HG02973 (cell line): ENCODE data around the gene SLC1A2.

ENCODE experiments used
- ATAC-seq: cut with Tn5 transposase; IDR thresholded peaks from one replicate; pipeline ENCODE4 v1.9.1; 2021; ENCODE audit warnings: moderate library complexity; ENCODE audit not compliant: unreplicated experiment

The SLC1A2 gene

DNA sequence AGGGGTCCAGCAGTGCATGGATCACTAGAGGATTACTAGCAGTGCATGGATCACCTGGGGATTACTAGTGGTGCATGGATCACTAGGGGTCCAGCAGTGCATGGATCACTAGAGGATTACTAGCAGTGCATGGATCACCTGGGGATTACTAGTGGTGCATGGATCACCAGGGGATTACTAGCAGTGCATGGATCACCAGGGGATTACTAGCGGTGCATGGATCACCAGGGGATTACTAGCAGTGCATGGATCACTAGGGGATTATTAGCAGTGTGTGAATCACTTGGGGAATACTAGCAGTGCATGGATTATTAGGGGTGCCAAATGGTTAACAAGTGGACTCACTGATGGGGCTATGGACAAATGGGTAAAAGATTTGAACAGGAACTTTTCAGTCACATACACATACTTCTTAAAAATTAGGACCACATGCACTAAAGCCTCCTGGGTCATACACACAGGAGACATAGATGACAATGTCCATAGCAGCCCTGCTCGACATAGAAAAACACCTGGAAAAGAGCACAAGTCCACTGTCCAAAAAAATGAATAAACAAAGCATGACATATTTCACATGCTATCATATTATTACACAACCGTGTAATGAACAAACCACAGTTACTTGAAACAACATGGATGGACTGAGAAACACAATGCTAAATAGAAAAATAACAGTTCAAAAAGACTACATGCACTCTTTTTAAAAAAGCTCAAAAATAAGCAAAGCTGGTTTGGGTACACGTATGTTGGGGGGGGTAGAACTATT, 170.6 kb downstream of the SLC1A2 start:
- ATAC-seq, result no peak

DNA sequence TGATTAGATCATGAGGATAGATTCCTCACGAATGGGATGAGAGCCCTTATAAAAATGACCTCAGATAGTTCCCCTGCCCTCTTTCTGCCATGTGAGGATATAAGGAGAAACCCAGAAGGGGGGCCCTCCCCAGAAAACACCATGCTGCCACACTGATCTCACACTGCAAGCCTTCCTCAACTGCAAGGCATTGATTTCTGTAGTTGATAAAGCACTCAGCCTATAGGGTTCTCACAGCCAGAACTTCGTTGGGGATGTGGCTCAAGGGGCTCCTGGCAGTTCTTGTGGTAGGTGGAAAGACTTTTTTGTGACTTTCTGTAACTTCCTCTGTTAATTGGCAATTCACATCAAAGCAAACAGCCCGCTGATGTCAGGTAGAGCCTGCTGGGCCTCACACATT, 171.5 kb downstream of the SLC1A2 start:
- ATAC-seq, result no peak

GRCh38 chr11:35247428-35247827, 171.9 kb downstream of the SLC1A2 start:
- no peak for ATAC-seq

GRCh38 chr11:35246745-35247144, 172.6 kb downstream of the SLC1A2 start:
- no peak for ATAC-seq

DNA sequence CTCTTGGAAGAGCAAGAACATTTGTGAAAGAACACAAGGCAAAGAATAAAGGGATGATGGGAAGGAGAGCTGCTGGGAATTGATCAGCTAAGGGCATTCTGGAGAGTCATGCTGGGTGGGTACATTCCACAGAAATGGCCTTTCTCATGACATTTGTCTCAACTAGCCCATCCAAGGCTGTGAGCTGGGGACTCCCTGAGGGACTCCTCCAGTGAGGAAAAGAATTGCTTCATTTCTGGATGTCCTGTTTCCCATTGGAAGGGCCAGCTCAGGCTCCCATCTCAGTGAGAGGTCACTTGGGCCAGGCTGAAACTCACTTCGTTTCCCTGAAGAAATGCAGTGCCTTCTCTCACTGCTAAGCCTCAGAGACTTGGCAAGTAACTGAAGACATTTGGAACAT, 173.6 kb downstream of the SLC1A2 start:
- ATAC-seq, result no peak

DNA sequence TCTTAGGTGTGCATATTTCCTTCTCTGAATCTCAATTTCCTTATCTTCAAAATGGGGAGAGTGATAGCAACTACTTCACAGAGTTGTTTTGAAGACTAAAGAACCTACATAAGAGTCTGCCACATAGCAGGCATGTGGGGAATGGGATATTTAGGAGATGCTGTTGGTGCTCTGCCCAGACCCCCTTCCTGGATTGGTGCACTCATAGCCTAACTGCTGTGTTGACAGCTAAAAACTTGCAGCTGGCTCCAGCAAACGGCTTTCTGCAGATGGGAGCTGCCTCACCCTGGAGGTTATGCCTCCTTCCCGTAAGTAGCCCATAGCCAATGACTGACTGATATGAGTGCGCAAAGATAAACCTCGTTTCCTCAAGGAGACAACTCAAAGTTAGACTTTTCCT, 174.3 kb downstream of the SLC1A2 start:
- no peak for ATAC-seq

DNA sequence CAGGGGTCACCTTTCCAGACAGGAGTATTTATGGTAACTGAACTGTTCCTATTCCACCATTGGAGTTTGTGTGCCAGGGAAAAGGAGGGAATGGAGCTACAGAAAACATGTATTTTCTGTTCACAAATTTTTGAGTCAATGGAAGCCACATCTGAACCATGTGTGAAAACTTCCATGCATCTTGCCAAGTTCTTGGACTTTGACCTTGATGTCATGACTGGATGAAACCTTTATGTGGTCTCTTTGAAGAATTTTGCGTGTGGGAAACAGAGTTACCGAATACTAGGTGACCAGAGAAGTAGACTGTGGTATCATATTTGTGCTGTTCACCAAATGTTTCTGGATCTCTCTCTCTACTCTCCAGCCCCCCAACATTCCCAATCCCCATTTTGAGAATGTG, 175.6 kb downstream of the SLC1A2 start:
- ATAC-seq, result no peak

DNA sequence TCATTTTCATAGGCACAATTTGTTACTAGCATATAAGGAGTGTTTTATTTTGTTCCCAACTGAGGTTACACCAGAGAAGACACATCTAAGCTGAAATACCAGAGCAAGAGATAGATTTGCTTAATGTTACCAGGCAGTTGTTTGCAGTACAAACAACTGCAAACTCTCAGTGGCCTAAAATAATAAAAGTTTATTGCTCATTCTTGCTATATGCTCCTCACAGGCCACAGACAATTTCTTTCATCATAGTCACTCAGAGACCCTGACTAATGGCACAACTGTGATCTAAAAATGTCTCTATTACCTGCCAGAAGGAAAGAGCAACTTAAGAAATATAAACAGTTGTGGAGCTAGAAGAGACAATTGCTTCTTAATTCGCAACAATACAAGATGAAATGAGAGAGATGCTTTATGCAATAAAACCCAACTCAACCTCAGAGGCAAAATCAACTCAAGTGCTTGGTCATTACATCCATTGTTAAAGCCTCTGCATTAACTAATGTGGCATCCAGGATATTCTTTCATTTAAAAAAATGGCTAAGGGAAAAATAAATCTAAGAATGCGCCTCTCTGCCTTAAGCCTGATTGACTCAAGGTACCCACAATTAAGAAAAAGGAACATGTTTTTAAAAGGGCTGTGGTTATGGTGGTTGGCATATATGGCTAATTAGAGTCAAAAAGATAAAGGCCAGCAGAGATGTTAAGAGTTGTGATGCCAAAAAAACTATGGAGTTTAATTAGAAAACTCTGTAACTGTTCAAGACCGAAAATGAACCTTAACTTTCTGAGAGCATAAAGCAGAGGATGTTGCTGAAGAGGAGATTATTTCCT, 176.7 kb downstream of the SLC1A2 start:
- ATAC-seq, result no peak

GRCh38 chr11:35241531-35241930, 177.8 kb downstream of the SLC1A2 start:
- no peak for ATAC-seq

GRCh38 chr11:35241083-35241482, 178.3 kb downstream of the SLC1A2 start:
- no peak for ATAC-seq

DNA sequence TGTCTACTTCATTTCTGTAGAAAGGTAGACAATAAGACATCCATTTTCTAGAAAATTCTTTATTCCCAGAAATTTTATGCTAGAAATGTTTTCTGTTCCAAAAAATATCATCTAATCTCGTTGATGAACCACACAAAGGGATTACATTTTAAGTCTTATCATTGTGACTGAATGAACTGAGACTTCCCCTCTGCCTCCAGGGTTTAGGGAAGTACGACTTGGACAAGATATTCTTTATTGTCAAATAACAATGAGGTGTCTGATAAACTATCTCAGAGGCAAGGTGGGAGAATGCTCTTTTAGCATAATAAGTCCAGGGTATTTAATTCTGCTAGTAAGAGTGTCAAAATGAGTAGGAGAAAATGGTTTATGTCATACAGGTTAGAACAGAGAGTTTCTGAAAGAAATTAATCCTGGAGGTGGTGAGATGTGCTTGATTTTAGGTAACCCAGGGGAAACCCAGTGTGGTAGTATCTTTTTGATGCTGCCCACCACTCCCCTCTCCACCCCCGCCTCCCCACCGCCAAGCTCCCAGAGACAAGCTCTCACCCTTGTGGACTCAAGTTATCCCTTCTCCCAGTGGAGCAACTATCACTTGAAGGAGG, 179.8 kb downstream of the SLC1A2 start:
- no peak for ATAC-seq

- no peak for ATAC-seq
Measured at GRCh38 chr11:35238882-35239281, 180.5 kb downstream of the SLC1A2 start.

- ATAC-seq, result no peak
Measured at GRCh38 chr11:35237860-35238715, 181.3 kb downstream of the SLC1A2 start.

DNA sequence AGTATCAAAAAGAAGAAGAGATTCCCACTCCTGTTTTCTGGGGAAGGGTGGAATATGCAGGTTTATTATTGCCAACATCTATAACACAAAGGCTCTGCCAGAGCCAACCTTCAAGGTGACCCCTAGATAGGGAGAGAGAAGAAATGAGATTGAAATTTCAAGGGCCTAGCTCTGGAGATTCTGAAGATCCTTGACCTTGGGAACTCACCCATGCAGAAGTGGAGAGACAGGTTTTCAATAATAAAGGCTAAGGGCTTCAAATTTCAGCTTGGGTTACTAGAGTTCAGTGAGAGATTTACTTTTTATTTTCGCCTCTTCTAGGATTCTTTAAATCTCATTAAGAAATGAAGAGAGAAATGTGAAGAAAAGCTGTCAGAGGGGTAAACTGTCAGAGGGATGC, 182.0 kb downstream of the SLC1A2 start:
- no peak for ATAC-seq

GRCh38 chr11:35236667-35237003, 182.7 kb downstream of the SLC1A2 start:
- ATAC-seq, result no peak

DNA sequence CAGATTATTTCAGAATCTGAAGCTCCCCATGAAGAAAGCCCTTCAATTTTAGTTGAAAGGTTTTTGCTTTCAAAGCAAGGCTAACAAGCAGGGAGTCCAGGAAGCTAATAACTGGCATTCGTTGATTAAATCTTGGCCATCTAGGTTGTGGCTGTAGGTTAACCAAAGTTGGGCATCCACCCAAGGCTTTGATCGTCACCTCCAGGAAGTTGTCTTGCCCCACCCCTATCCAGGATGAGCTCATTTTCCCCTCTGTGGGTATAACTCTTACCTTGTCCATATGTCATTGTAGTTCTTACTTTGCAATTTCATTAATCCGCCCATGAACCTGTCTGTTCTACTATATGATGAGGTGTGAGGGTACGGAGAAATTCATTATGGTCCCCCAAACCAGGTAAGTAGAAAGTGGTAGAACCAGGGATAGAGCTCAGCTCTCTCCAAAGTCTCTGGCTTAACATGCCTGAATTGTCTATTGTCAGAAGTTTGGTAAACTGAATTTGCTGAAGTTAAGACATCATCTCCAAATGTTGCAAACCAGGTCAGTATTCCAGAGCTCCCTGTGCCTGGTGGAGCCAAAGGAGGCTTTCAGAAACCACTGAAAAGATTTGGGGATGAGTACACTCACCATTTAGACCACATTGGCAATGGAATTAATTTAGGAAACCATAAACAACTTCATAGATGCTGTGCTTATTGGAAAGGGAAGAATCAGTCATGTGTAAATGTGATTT, 183.3 kb downstream of the SLC1A2 start:
- no peak for ATAC-seq

DNA sequence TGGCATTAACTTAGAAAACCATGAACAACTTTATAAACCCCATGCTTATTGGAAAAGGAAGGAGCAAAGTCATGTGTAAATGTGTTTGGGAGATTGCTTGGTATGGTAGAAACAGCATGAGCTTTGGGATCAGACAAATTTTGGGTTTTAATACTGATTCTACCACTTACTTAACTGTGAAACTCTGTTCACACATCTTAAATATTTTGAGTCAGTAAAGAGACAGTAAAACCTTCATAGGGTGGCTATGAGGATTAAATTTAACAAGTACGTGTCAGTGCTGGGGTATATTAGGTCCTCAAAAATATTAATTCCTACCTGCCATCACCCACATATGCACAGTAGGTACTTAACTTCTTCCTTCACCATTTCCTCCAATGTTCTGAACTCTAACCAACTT, 183.9 kb downstream of the SLC1A2 start:
- ATAC-seq, result no peak

DNA sequence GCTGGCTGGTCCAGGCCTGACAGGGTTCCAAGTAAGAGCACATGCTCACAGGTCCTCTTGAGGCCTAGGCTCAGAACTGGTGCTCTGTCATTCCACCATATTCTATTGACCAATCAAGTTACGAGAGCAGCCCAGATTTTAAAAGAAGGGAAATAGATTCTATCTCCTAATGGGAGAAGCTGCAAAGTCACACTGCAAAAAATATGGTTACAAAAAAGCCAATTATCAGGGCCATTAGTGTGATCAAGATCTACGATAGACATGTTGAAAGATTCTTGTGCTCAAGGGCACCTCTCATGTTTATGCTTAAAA, 184.2 kb downstream of the SLC1A2 start:
- ATAC-seq, result no peak

GRCh38 chr11:35234460-35235156, 184.8 kb downstream of the SLC1A2 start:
- no peak for ATAC-seq

GRCh38 chr11:35233518-35233917, 185.8 kb downstream of the SLC1A2 start:
- no peak for ATAC-seq
